ENCODE measurements around the gene PCNX2. TPM values are rescaled to one million over a fixed set of nuclear protein-coding genes. Genes with fewer than 3 reads are reported as not detected.
"Not testable (repeated sequence)": the region's sequence is repeated elsewhere in the genome, so short reads cannot be mapped to it uniquely, and the experiment has no call there.

PCNX2 gene
- total and polyA plus RNA-seq, 2 experiments from 2014 or later = 5.0 to 13.7 TPM

- no peak overlapping the region for H3K4me2 ChIP-seq (ENCODE audit: unreplicated experiment)
- peak; percentile 36 for DNase-seq
- no peak overlapping the region for H3K9ac ChIP-seq
- H2AFZ ChIP-seq = no peak overlapping the region
- H3K27me3 ChIP-seq (replicated peaks; ENCODE audit: insufficient read depth) = no peaks in the 10 kb centered on the region
- in situ Hi-C loops (cut with MboI) = no loop called here
- WGBS, 2 experiments (ENCODE audit: low coverage in 1 of 2, low lambda C conversion rate in 2 of 2, missing lambda C conversion rate in 2 of 2) = 90 to 91% methylated on average over 8 of the region's 8 CpGs
- H3K27ac ChIP-seq = no peak overlapping the region
- H3K4me1 ChIP-seq (ENCODE audit: insufficient read depth) = no peaks in the 10 kb centered on the region
- H3K4me3 ChIP-seq = no peak overlapping the region
- TF ChIP-seq EZH2 (IDR thresholded peaks at IDR 0.05; ENCODE audit: insufficient read depth, poor library complexity, severe bottlenecking) = no peak
- no peak for TF ChIP-seq EZH2phosphoT487 (IDR thresholded peaks at IDR 0.05; ENCODE audit: insufficient read depth, low read depth)
- no peaks in the 10 kb centered on the region for H4K20me1 ChIP-seq (ENCODE audit: insufficient read depth)
- peaks cover under 1% of the 10 kb centered on the region for H3K9me3 ChIP-seq (ENCODE audit: low read depth)
- H3K79me2 ChIP-seq (ENCODE audit: insufficient read depth) = no peaks in the 10 kb centered on the region
- H3F3A ChIP-seq (ENCODE audit: insufficient read depth) = no peaks in the 10 kb centered on the region
- peaks cover 5% of the 10 kb centered on the region for H3K36me3 ChIP-seq (ENCODE audit: low read depth)
- no peaks in the 10 kb centered on the region for H3K9me2 ChIP-seq (ENCODE audit: insufficient read depth)
Observed at GRCh38 chr1:233183226-233184020, 112.1 kb downstream of the PCNX2 start.

- Histone ChIP-seq H3K27ac (no peak overlapping the region), H3K79me2 (ENCODE audit: insufficient read depth) (no peaks in the 10 kb centered on the region), H3K9me3 (ENCODE audit: low read depth) (peaks cover 3% of the 10 kb centered on the region), H3F3A (ENCODE audit: insufficient read depth) (no peaks in the 10 kb centered on the region), H3K4me2 (ENCODE audit: unreplicated experiment) (no peak overlapping the region), H3K36me3 (ENCODE audit: low read depth) (peaks cover 10% of the 10 kb centered on the region), H3K9me2 (ENCODE audit: insufficient read depth) (no peaks in the 10 kb centered on the region), H3K4me1 (ENCODE audit: insufficient read depth) (no peaks in the 10 kb centered on the region), H3K9ac (no peak overlapping the region), H3K4me3 (no peak overlapping the region), H2AFZ (no peak overlapping the region), H3K27me3 (replicated peaks; ENCODE audit: insufficient read depth) (no peaks in the 10 kb centered on the region), H4K20me1 (ENCODE audit: insufficient read depth) (no peaks in the 10 kb centered on the region)
- no peak for DNase-seq
- in situ Hi-C loops (cut with MboI) = no loop called here
- no peak for TF ChIP-seq EZH2 (IDR thresholded peaks at IDR 0.05; ENCODE audit: insufficient read depth, poor library complexity, severe bottlenecking)
- TF ChIP-seq EZH2phosphoT487 (IDR thresholded peaks at IDR 0.05; ENCODE audit: insufficient read depth, low read depth) = no peak
- 98 to 100% methylated on average over 2 of the region's 2 CpGs for WGBS, 2 experiments (ENCODE audit: low coverage in 1 of 2, low lambda C conversion rate in 2 of 2, missing lambda C conversion rate in 2 of 2)
Observed at GRCh38 chr1:233182587-233182986, 112.9 kb downstream of the PCNX2 start.

- no peak overlapping the region for H3K27ac ChIP-seq
Observed at GRCh38 chr1:233180641-233181364, 114.7 kb downstream of the PCNX2 start.

GRCh38 chr1:233179638-233180037 lies 115.9 kb downstream of the PCNX2 start:
- H3K27ac ChIP-seq; DNase-seq; H3K9ac ChIP-seq; H4K20me1 ChIP-seq (ENCODE audit: insufficient read depth); H2AFZ ChIP-seq; H3K4me2 ChIP-seq (ENCODE audit: unreplicated experiment); H3K27me3 ChIP-seq (replicated peaks; ENCODE audit: insufficient read depth); H3K9me3 ChIP-seq (ENCODE audit: low read depth); H3K9me2 ChIP-seq (ENCODE audit: insufficient read depth); H3K4me3 ChIP-seq; H3K79me2 ChIP-seq (ENCODE audit: insufficient read depth); H3K4me1 ChIP-seq (ENCODE audit: insufficient read depth); H3F3A ChIP-seq (ENCODE audit: insufficient read depth); in situ Hi-C loops (cut with MboI): not testable (repeated sequence)
- 97 to 100% methylated on average over 1 of the region's 1 CpG for WGBS, 2 experiments (ENCODE audit: low coverage in 1 of 2, low lambda C conversion rate in 2 of 2, missing lambda C conversion rate in 2 of 2)
- H3K36me3 ChIP-seq (ENCODE audit: low read depth) = peaks cover 21% of the 10 kb centered on the region

More at GRCh38 chr1:233180641-233181364, 114.7 kb downstream of the PCNX2 start:
- Histone ChIP-seq H3K4me2 (ENCODE audit: unreplicated experiment) (no peak overlapping the region), H4K20me1 (ENCODE audit: insufficient read depth) (no peaks in the 10 kb centered on the region), H2AFZ (no peak overlapping the region), H3K9ac (no peak overlapping the region), H3K27me3 (replicated peaks; ENCODE audit: insufficient read depth) (no peaks in the 10 kb centered on the region), H3K79me2 (ENCODE audit: insufficient read depth) (no peaks in the 10 kb centered on the region), H3K4me3 (no peak overlapping the region), H3K9me2 (ENCODE audit: insufficient read depth) (no peaks in the 10 kb centered on the region), H3K36me3 (ENCODE audit: low read depth) (peaks cover 19% of the 10 kb centered on the region), H3F3A (ENCODE audit: insufficient read depth) (no peaks in the 10 kb centered on the region), H3K4me1 (ENCODE audit: insufficient read depth) (no peaks in the 10 kb centered on the region), H3K9me3 (ENCODE audit: low read depth) (peaks cover 3% of the 10 kb centered on the region)
- in situ Hi-C loops (cut with MboI) = no loop called here
- no peak for DNase-seq
- WGBS, 2 experiments (ENCODE audit: low coverage in 1 of 2, low lambda C conversion rate in 2 of 2, missing lambda C conversion rate in 2 of 2) = 81 to 86% methylated on average over 9 of the region's 9 CpGs
- TF ChIP-seq EZH2phosphoT487 (IDR thresholded peaks at IDR 0.05; ENCODE audit: insufficient read depth, low read depth) (no peak), EZH2 (IDR thresholded peaks at IDR 0.05; ENCODE audit: insufficient read depth, poor library complexity, severe bottlenecking) (no peak)

Data from GM23248 (cell line).